Stimulated activated CD4-positive, alpha-beta T cell treated with anti-CD3 and anti-CD28 coated beads, Interleukin-1b, Interleukin-23, amount 100 ng/mL, for 24 hours (primary cell): ENCODE results near the gene APLNR.

Experiments
- DNase-seq, 4 experiments: peaks; one replicate each; pipeline ENCODE4 v3.0.0-alpha.2; 2020; ENCODE audit warnings: low read depth in 4 of 4, low spot score in 1 of 4

Gene APLNR

GRCh38 chr11:57251491-57252104 is 14.5 kb upstream of the APLNR start:
- DNase-seq: no peak

- no peak for DNase-seq
Measured at GRCh38 chr11:57251037-57251436, 14.0 kb upstream of the APLNR start.

- DNase-seq: peak; percentile 9 to 33 (median 20)
Measured at GRCh38 chr11:57249384-57250319, 12.6 kb upstream of the APLNR start.

- no peak for DNase-seq
Measured at GRCh38 chr11:57248780-57249383, 11.8 kb upstream of the APLNR start.

GRCh38 chr11:57244911-57245310 is 7.9 kb upstream of the APLNR start:
- no peak for DNase-seq

GRCh38 chr11:57241353-57241972 is 4.4 kb upstream of the APLNR start:
- no peak for DNase-seq

GRCh38 chr11:57240757-57241156 is 3.7 kb upstream of the APLNR start:
- DNase-seq: no peak

GRCh38 chr11:57240007-57240406 is 3.0 kb upstream of the APLNR start:
- no peak for DNase-seq

GRCh38 chr11:57239348-57239747 is 2.3 kb upstream of the APLNR start:
- DNase-seq: no peak

- no peak for DNase-seq
Measured at GRCh38 chr11:57235761-57236703, 1.0 kb downstream of the APLNR start.

GRCh38 chr11:57233702-57234101 is 3.3 kb downstream of the APLNR start:
- DNase-seq: no peak

- no peak for DNase-seq
Measured at GRCh38 chr11:57231539-57232253, 5.4 kb downstream of the APLNR start.

- DNase-seq: no peak
Measured at GRCh38 chr11:57230791-57231538, 6.1 kb downstream of the APLNR start.

GRCh38 chr11:57230316-57230715 is 6.7 kb downstream of the APLNR start:
- DNase-seq: no peak

GRCh38 chr11:57228600-57228999 is 8.4 kb downstream of the APLNR start:
- no peak for DNase-seq

GRCh38 chr11:57224537-57224936 is 12.5 kb downstream of the APLNR start:
- DNase-seq: no peak

- DNase-seq: no peak
Measured at GRCh38 chr11:57224128-57224527, 12.9 kb downstream of the APLNR start.

GRCh38 chr11:57223601-57224000 is 13.4 kb downstream of the APLNR start:
- DNase-seq: no peak

- no peak for DNase-seq
Measured at GRCh38 chr11:57222239-57222638, 14.8 kb downstream of the APLNR start.
